Measurements from ENCODE around the gene RRAGB.

The RRAGB gene

GRCh38 chrX:55794405-55794804 is 76.9 kb downstream of the RRAGB start:
- DNase-seq (ENCODE audit: low spot score): peak; percentile 21
- TF ChIP-seq, protein P1, sequence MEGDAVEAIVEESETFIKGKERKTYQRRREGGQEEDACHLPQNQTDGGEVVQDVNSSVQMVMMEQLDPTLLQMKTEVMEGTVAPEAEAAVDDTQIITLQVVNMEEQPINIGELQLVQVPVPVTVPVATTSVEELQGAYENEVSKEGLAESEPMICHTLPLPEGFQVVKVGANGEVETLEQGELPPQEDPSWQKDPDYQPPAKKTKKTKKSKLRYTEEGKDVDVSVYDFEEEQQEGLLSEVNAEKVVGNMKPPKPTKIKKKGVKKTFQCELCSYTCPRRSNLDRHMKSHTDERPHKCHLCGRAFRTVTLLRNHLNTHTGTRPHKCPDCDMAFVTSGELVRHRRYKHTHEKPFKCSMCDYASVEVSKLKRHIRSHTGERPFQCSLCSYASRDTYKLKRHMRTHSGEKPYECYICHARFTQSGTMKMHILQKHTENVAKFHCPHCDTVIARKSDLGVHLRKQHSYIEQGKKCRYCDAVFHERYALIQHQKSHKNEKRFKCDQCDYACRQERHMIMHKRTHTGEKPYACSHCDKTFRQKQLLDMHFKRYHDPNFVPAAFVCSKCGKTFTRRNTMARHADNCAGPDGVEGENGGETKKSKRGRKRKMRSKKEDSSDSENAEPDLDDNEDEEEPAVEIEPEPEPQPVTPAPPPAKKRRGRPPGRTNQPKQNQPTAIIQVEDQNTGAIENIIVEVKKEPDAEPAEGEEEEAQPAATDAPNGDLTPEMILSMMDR (IDR thresholded peaks at IDR 0.05; ENCODE audit: borderline replicate concordance, control extremely low read depth, extremely low read depth, insufficient read depth, missing control alignments): no peak
- in situ Hi-C loops (cut with MboI; ENCODE audit: low sequenced_read_pairs, unreplicated experiment): no loop called here

DNA sequence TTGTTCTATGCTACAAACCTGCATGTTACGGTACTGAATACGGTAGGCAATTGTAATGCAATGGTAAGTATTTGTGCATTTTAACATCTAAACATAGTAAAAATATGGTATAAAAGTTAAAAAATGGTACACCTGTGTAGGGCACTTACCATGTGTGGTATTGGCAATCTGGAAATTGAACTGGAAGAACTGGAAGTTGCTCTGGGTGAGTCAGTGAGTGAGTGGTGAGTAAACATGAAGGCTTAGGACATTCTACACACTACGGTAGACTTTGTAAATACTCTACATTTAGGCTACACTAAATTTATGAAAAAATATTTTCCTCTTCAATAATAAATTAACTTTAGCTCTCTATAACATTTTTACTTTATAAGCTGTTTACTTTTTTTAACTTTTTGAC is 78.9 kb downstream of the RRAGB start:
- in situ Hi-C loops (cut with MboI; ENCODE audit: low sequenced_read_pairs, unreplicated experiment): no loop called here
- no peak for DNase-seq (ENCODE audit: low spot score)
- TF ChIP-seq, protein P1 (IDR thresholded peaks at IDR 0.05; ENCODE audit: borderline replicate concordance, control extremely low read depth, extremely low read depth, insufficient read depth, missing control alignments): no peak

- in situ Hi-C loops (cut with MboI; ENCODE audit: low sequenced_read_pairs, unreplicated experiment): no loop called here
- DNase-seq (ENCODE audit: low spot score): no peak
- TF ChIP-seq, protein P1 (IDR thresholded peaks at IDR 0.05; ENCODE audit: borderline replicate concordance, control extremely low read depth, extremely low read depth, insufficient read depth, missing control alignments): no peak
These were observed 84.3 kb downstream of the RRAGB start for GRCh38 chrX:55801811-55802210.

Data from GM13976 (cell line).